ENCODE measurements around the gene UNC45A.

UNC45A gene

GRCh38 chr15:90911906-90912769, 22.9 kb upstream of the UNC45A start:
- no peak overlapping the region for H3K27ac ChIP-seq
- DNase-seq (ENCODE audit: low read depth, low spot score) = no peak
- no peaks in the 10 kb centered on the region for H3K9me3 ChIP-seq (ENCODE audit: low read depth, low read length)
- H3K9ac ChIP-seq (ENCODE audit: insufficient read length) = no peak overlapping the region
- no peak overlapping the region for H3K4me3 ChIP-seq
- TF ChIP-seq EZH2 (IDR thresholded peaks at IDR 0.05) (no peak), FOXP2 (optimal IDR thresholded peaks at IDR 0.05; ENCODE audit: control extremely low read depth, extremely low read length, insufficient read depth) (no peak)
- H3K36me3 ChIP-seq (ENCODE audit: insufficient read depth, low read length) = peaks cover 73% of the 10 kb centered on the region; the same call in 1 of the 2 replicates

GRCh38 chr15:90912770-90913075, 22.4 kb upstream of the UNC45A start:
- Histone ChIP-seq H3K9me3 (ENCODE audit: low read depth, low read length) (no peaks in the 10 kb centered on the region), H3K27ac (no peak overlapping the region), H3K9ac (ENCODE audit: insufficient read length) (no peak overlapping the region), H3K4me3 (no peak overlapping the region), H3K36me3 (ENCODE audit: insufficient read depth, low read length) (peaks cover 72% of the 10 kb centered on the region; the same call in 1 of the 2 replicates)
- no peak for DNase-seq (ENCODE audit: low read depth, low spot score)
- TF ChIP-seq EZH2 (IDR thresholded peaks at IDR 0.05) = no peak
- TF ChIP-seq FOXP2 (optimal IDR thresholded peaks at IDR 0.05; ENCODE audit: control extremely low read depth, extremely low read length, insufficient read depth) = no peak
- no peak for TF ChIP-seq POLR2AphosphoS5 (IDR thresholded peaks at IDR 0.05; ENCODE audit: borderline replicate concordance, low read depth, low read length)

- H3K36me3 ChIP-seq (ENCODE audit: insufficient read depth, low read length) = peaks cover 76% of the 10 kb centered on the region; the same call in 1 of the 2 replicates
- DNase-seq (ENCODE audit: low read depth, low spot score) = no peak
- TF ChIP-seq FOXP2 (optimal IDR thresholded peaks at IDR 0.05; ENCODE audit: control extremely low read depth, extremely low read length, insufficient read depth) (no peak), POLR2AphosphoS5 (IDR thresholded peaks at IDR 0.05; ENCODE audit: borderline replicate concordance, low read depth, low read length) (no peak)
- no peak overlapping the region for H3K9ac ChIP-seq (ENCODE audit: insufficient read length)
- H3K9me3 ChIP-seq (ENCODE audit: low read depth, low read length) = no peaks in the 10 kb centered on the region
- H3K4me3 ChIP-seq = no peak overlapping the region
- H3K27ac ChIP-seq = no peak overlapping the region
Measured at GRCh38 chr15:90913398-90913944, 21.6 kb upstream of the UNC45A start.

- no peak for DNase-seq (ENCODE audit: low read depth, low spot score)
- Histone ChIP-seq H3K27ac (no peak overlapping the region), H3K9me3 (ENCODE audit: low read depth, low read length) (no peaks in the 10 kb centered on the region), H3K36me3 (ENCODE audit: insufficient read depth, low read length) (peaks cover 77% of the 10 kb centered on the region; the same call in 1 of the 2 replicates), H3K4me3 (no peak overlapping the region), H3K9ac (ENCODE audit: insufficient read length) (no peak overlapping the region)
- no peak for TF ChIP-seq EZH2 (IDR thresholded peaks at IDR 0.05)
- TF ChIP-seq POLR2AphosphoS5 (IDR thresholded peaks at IDR 0.05; ENCODE audit: borderline replicate concordance, low read depth, low read length) = no peak
- TF ChIP-seq FOXP2 (optimal IDR thresholded peaks at IDR 0.05; ENCODE audit: control extremely low read depth, extremely low read length, insufficient read depth) = no peak
Measured at GRCh38 chr15:90914305-90915080, 20.6 kb upstream of the UNC45A start.

GRCh38 chr15:90915216-90915807, 19.8 kb upstream of the UNC45A start:
- Histone ChIP-seq H3K36me3 (ENCODE audit: insufficient read depth, low read length) (peaks cover 85% of the 10 kb centered on the region; the same call in 1 of the 2 replicates), H3K4me3 (no peak overlapping the region), H3K27ac (no peak overlapping the region), H3K9ac (ENCODE audit: insufficient read length) (no peak overlapping the region), H3K9me3 (ENCODE audit: low read depth, low read length) (no peaks in the 10 kb centered on the region)
- TF ChIP-seq FOXP2 (optimal IDR thresholded peaks at IDR 0.05; ENCODE audit: control extremely low read depth, extremely low read length, insufficient read depth) (no peak), POLR2AphosphoS5 (IDR thresholded peaks at IDR 0.05; ENCODE audit: borderline replicate concordance, low read depth, low read length) (no peak), EZH2 (IDR thresholded peaks at IDR 0.05) (no peak)
- DNase-seq (ENCODE audit: low read depth, low spot score) = no peak

GRCh38 chr15:90915808-90916440, 19.2 kb upstream of the UNC45A start:
- Histone ChIP-seq H3K9me3 (ENCODE audit: low read depth, low read length) (no peaks in the 10 kb centered on the region), H3K27ac (no peak overlapping the region), H3K9ac (ENCODE audit: insufficient read length) (no peak overlapping the region), H3K4me3 (no peak overlapping the region), H3K36me3 (ENCODE audit: insufficient read depth, low read length) (peaks cover 85% of the 10 kb centered on the region; the same call in 1 of the 2 replicates)
- DNase-seq (ENCODE audit: low read depth, low spot score) = no peak
- TF ChIP-seq FOXP2 (optimal IDR thresholded peaks at IDR 0.05; ENCODE audit: control extremely low read depth, extremely low read length, insufficient read depth) = no peak

- TF ChIP-seq FOXP2 (optimal IDR thresholded peaks at IDR 0.05; ENCODE audit: control extremely low read depth, extremely low read length, insufficient read depth) (no peak), POLR2AphosphoS5 (IDR thresholded peaks at IDR 0.05; ENCODE audit: borderline replicate concordance, low read depth, low read length) (no peak), EZH2 (IDR thresholded peaks at IDR 0.05) (no peak)
- Histone ChIP-seq H3K4me3 (no peak overlapping the region), H3K9me3 (ENCODE audit: low read depth, low read length) (no peaks in the 10 kb centered on the region), H3K36me3 (ENCODE audit: insufficient read depth, low read length) (peaks cover 85% of the 10 kb centered on the region; the same call in 1 of the 2 replicates), H3K9ac (ENCODE audit: insufficient read length) (no peak overlapping the region), H3K27ac (no peak overlapping the region)
- DNase-seq (ENCODE audit: low read depth, low spot score) = no peak
Measured at GRCh38 chr15:90916461-90916860, 18.6 kb upstream of the UNC45A start.

- Histone ChIP-seq H3K27ac (no peak overlapping the region), H3K9me3 (ENCODE audit: low read depth, low read length) (no peaks in the 10 kb centered on the region), H3K36me3 (ENCODE audit: insufficient read depth, low read length) (peaks cover 74% of the 10 kb centered on the region; the same call in 1 of the 2 replicates), H3K4me3 (no peak overlapping the region), H3K9ac (ENCODE audit: insufficient read length) (no peak overlapping the region)
- TF ChIP-seq EZH2 (IDR thresholded peaks at IDR 0.05) = no peak
- DNase-seq (ENCODE audit: low read depth, low spot score) = no peak
Measured at GRCh38 chr15:90917569-90917968, 17.5 kb upstream of the UNC45A start.

Data from SK-N-MC (cell line).